ENCODE measurements around the gene IL20RB. TPM values are rescaled to one million over a fixed set of nuclear protein-coding genes. Genes with fewer than 3 reads are reported as not detected.

The IL20RB gene
- total and polyA plus RNA-seq, 4 donors, result 0.14 to 1.3 (median 0.33) TPM

DNA sequence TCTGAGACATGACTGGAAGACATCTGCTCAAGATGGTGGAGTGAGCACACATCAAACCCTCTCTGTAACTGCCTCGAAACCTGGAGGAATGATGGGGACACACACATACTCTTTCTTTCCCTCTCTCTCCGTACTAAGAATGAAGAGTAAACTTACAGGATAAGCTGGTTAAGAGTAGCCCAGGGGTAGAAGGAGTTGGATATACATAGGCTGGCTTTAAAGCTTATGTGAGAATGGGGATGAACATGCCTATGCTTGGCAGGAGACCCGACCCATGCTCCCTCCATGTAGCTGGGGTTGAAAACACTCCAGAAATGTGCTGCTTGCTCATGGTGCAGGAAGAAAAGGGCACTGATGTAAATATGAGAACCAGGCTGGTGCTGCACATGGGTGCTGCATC lies 68.9 kb downstream of the IL20RB start:
- Histone ChIP-seq H3K27me3 (ENCODE audit: control insufficient read depth in 4 of 4, insufficient read depth in 4 of 4, low read length in 3 of 4) (no peaks in the 10 kb centered on the region), H3K27ac (ENCODE audit: low read depth in 1 of 2, low read length in 2 of 2) (no peak overlapping the region), H3K36me3 (ENCODE audit: control insufficient read depth in 4 of 4, insufficient read depth in 3 of 4, low read depth in 1 of 4, low read length in 3 of 4) (no peaks in the 10 kb centered on the region), H3K9me3 (ENCODE audit: control insufficient read depth in 4 of 4, low read length in 3 of 4) (no peaks in the 10 kb centered on the region), H3K9ac (ENCODE audit: low read depth in 1 of 2, low read length in 2 of 2) (no peak overlapping the region), H3K4me1 (ENCODE audit: control insufficient read depth in 4 of 4, insufficient read depth in 4 of 4, low read length in 3 of 4) (peaks cover 4 to 15% (median 8%) of the 10 kb centered on the region in 4 donors), H3K4me3 (ENCODE audit: low read depth in 1 of 3, low read length in 3 of 3) (no peak overlapping the region)
- no peak for DNase-seq (ENCODE audit: low spot score)
- WGBS, result 94% methylated on average over 3 of the region's 3 CpGs
- no peak for TF ChIP-seq FOXA1 (IDR thresholded peaks at IDR 0.05)
- no peak for TF ChIP-seq NR2F2 (IDR thresholded peaks at IDR 0.05)
- TF ChIP-seq RXRA (IDR thresholded peaks at IDR 0.05), result no peak
- TF ChIP-seq, protein P1, sequence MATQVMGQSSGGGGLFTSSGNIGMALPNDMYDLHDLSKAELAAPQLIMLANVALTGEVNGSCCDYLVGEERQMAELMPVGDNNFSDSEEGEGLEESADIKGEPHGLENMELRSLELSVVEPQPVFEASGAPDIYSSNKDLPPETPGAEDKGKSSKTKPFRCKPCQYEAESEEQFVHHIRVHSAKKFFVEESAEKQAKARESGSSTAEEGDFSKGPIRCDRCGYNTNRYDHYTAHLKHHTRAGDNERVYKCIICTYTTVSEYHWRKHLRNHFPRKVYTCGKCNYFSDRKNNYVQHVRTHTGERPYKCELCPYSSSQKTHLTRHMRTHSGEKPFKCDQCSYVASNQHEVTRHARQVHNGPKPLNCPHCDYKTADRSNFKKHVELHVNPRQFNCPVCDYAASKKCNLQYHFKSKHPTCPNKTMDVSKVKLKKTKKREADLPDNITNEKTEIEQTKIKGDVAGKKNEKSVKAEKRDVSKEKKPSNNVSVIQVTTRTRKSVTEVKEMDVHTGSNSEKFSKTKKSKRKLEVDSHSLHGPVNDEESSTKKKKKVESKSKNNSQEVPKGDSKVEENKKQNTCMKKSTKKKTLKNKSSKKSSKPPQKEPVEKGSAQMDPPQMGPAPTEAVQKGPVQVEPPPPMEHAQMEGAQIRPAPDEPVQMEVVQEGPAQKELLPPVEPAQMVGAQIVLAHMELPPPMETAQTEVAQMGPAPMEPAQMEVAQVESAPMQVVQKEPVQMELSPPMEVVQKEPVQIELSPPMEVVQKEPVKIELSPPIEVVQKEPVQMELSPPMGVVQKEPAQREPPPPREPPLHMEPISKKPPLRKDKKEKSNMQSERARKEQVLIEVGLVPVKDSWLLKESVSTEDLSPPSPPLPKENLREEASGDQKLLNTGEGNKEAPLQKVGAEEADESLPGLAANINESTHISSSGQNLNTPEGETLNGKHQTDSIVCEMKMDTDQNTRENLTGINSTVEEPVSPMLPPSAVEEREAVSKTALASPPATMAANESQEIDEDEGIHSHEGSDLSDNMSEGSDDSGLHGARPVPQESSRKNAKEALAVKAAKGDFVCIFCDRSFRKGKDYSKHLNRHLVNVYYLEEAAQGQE (IDR thresholded peaks at IDR 0.05), result no peak
- TF ChIP-seq GABPA (IDR thresholded peaks at IDR 0.05 in 1 of 2, conservative IDR thresholded peaks at IDR 0.05 in 1 of 2), result no peak

DNA sequence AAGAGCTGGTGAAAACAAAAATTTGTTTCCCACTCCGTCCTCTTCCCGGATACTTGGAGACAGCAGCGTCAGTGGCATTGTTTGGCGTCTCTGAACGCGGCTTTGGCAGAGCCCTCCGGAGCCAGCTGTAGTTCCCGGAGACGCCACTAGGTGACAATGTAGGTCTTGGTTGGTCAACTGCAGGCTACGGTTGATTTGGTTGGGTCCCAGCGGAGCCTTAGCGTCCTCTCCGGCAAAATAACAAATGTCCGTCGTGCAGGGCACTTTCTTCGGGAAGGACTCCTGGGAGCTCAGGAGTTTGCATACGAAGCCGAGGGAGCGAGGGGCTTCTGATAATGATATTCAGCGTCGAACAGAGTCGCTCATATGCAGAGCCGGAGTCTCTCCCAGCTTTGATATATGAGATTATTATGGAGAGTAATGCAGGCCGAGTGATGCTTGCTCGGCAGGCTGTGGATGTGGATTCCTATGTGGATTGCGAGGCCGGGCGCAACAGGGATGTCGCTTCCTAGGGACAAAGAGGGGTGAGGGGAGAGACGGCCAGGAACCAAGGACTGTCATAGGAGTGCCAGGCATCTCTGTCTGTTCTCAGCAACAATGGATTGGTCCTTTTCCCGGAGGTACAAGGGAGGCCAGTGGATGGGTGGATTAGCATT lies 74.8 kb downstream of the IL20RB start:
- Histone ChIP-seq H3K9ac (ENCODE audit: low read depth in 1 of 2, low read length in 2 of 2) (no peak overlapping the region), H3K4me3 (ENCODE audit: low read depth in 1 of 3, low read length in 3 of 3) (peak overlapping the region in 2 of 3 donors; percentile 20 to 34), H3K36me3 (ENCODE audit: control insufficient read depth in 4 of 4, insufficient read depth in 3 of 4, low read depth in 1 of 4, low read length in 3 of 4) (no peaks in the 10 kb centered on the region)

More for the DNA sequence above, 74.8 kb downstream of the IL20RB start:
- 10% methylated on average over 31 of the region's 31 CpGs for WGBS
- Histone ChIP-seq H3K4me1 (ENCODE audit: control insufficient read depth in 4 of 4, insufficient read depth in 4 of 4, low read length in 3 of 4) (peaks cover 0 to 3% (median 0%) of the 10 kb centered on the region in 4 donors), H3K27ac (ENCODE audit: low read depth in 1 of 2, low read length in 2 of 2) (no peak overlapping the region), H3K27me3 (ENCODE audit: control insufficient read depth in 4 of 4, insufficient read depth in 4 of 4, low read length in 3 of 4) (no peaks in the 10 kb centered on the region), H3K9me3 (ENCODE audit: control insufficient read depth in 4 of 4, low read length in 3 of 4) (no peaks in the 10 kb centered on the region)
- DNase-seq (ENCODE audit: low spot score), result peak; percentile 84
- no peak for TF ChIP-seq JUND (IDR thresholded peaks at IDR 0.05)
- peak; percentile 29 for TF ChIP-seq YY1 (IDR thresholded peaks at IDR 0.05)
- TF ChIP-seq FOXA1 (IDR thresholded peaks at IDR 0.05), result no peak
- TF ChIP-seq, protein P2, sequence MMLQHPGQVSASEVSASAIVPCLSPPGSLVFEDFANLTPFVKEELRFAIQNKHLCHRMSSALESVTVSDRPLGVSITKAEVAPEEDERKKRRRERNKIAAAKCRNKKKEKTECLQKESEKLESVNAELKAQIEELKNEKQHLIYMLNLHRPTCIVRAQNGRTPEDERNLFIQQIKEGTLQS (IDR thresholded peaks at IDR 0.05), result no peak
- peak; percentile 85 to 91 for TF ChIP-seq RAD21 (IDR thresholded peaks at IDR 0.05)
- TF ChIP-seq TAF1 (conservative IDR thresholded peaks at IDR 0.05), result no peak
- TF ChIP-seq, protein P1 (IDR thresholded peaks at IDR 0.05), result no peak
- TF ChIP-seq, protein P3, sequence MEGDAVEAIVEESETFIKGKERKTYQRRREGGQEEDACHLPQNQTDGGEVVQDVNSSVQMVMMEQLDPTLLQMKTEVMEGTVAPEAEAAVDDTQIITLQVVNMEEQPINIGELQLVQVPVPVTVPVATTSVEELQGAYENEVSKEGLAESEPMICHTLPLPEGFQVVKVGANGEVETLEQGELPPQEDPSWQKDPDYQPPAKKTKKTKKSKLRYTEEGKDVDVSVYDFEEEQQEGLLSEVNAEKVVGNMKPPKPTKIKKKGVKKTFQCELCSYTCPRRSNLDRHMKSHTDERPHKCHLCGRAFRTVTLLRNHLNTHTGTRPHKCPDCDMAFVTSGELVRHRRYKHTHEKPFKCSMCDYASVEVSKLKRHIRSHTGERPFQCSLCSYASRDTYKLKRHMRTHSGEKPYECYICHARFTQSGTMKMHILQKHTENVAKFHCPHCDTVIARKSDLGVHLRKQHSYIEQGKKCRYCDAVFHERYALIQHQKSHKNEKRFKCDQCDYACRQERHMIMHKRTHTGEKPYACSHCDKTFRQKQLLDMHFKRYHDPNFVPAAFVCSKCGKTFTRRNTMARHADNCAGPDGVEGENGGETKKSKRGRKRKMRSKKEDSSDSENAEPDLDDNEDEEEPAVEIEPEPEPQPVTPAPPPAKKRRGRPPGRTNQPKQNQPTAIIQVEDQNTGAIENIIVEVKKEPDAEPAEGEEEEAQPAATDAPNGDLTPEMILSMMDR (IDR thresholded peaks at IDR 0.05; ENCODE audit: low read depth, low read length, missing input control), result peak; percentile 97
- TF ChIP-seq, protein P4, sequence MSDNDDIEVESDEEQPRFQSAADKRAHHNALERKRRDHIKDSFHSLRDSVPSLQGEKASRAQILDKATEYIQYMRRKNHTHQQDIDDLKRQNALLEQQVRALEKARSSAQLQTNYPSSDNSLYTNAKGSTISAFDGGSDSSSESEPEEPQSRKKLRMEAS (IDR thresholded peaks at IDR 0.05), result no peak
- TF ChIP-seq FOXA2 (IDR thresholded peaks at IDR 0.05), result no peak
- TF ChIP-seq, protein P5, sequence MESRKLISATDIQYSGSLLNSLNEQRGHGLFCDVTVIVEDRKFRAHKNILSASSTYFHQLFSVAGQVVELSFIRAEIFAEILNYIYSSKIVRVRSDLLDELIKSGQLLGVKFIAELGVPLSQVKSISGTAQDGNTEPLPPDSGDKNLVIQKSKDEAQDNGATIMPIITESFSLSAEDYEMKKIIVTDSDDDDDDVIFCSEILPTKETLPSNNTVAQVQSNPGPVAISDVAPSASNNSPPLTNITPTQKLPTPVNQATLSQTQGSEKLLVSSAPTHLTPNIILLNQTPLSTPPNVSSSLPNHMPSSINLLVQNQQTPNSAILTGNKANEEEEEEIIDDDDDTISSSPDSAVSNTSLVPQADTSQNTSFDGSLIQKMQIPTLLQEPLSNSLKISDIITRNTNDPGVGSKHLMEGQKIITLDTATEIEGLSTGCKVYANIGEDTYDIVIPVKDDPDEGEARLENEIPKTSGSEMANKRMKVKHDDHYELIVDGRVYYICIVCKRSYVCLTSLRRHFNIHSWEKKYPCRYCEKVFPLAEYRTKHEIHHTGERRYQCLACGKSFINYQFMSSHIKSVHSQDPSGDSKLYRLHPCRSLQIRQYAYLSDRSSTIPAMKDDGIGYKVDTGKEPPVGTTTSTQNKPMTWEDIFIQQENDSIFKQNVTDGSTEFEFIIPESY (IDR thresholded peaks at IDR 0.05), result no peak
- no peak for TF ChIP-seq NR2F2 (IDR thresholded peaks at IDR 0.05)
- TF ChIP-seq EGR1 (IDR thresholded peaks at IDR 0.05; ENCODE audit: low read depth in 2 of 2), result no peak
- TF ChIP-seq HNF4A (conservative IDR thresholded peaks at IDR 0.05), result no peak
